Left ventricle myocardium inferior (tissue), 1 donor: ENCODE measurements around the gene CTRB1. TPM values are rescaled to one million over a fixed set of nuclear protein-coding genes. Genes with fewer than 3 reads are reported as not detected.
"Not testable (repeated sequence)": the region's sequence is repeated elsewhere in the genome, so short reads cannot be mapped to it uniquely, and the experiment has no call there.

Experiments
- DNase-seq: peaks from one replicate; pipeline ENCODE4 v3.0.0-alpha.2; 2020
- H3K27ac ChIP-seq: fragments of 200-600 bp; replicated peaks from 2 replicates; pipeline ENCODE4 v1.8.0; 2021
- H3K27me3 ChIP-seq: fragments of 200-600 bp; 2 replicates; pipeline ENCODE4 v1.8.0; 2021; ENCODE audit warnings: low read depth
- H3K36me3 ChIP-seq: fragments of 200-600 bp; 2 replicates; pipeline ENCODE4 v1.8.0; 2021
- H3K4me1 ChIP-seq: fragments of 200-600 bp; 2 replicates; pipeline ENCODE4 v1.8.0; 2021
- H3K4me3 ChIP-seq: fragments of 200-600 bp; 2 replicates; pipeline ENCODE4 v1.8.0; 2021; ENCODE audit warnings: mild to moderate bottlenecking, moderate library complexity
- H3K9me3 ChIP-seq: fragments of 200-600 bp; replicated peaks from 2 replicates; pipeline ENCODE4 v1.8.0; 2021
- CTCF ChIP-seq: fragments of 200-600 bp; IDR thresholded peaks from 2 replicates; pipeline ENCODE4 v1.8.0; 2021; ENCODE audit warnings: antibody characterized with exemption, mild to moderate bottlenecking, borderline replicate concordance
- intact Hi-C: fragments of 100-400 bp; cut with micrococcal nuclease; formaldehyde crosslinking; loops from one replicate; pipeline ENCODE4 v1.11.0; 2022
- total RNA-seq: library from RNA; stranded (reverse); fragmentation: NEBNext Ultra II Directional; extraction: Animal tissue kit (Norgen Biotek cat#: 25700); gene quantifications from one replicate; pipeline ENCODE4 v1.2.1, GENCODE V29; 2021
- donor health status: DM: no; HTN: yes; CAD: no; lungs with severe emphysema.

The CTRB1 gene
- total RNA-seq, 1 donor from 2014 or later = not detected

DNA sequence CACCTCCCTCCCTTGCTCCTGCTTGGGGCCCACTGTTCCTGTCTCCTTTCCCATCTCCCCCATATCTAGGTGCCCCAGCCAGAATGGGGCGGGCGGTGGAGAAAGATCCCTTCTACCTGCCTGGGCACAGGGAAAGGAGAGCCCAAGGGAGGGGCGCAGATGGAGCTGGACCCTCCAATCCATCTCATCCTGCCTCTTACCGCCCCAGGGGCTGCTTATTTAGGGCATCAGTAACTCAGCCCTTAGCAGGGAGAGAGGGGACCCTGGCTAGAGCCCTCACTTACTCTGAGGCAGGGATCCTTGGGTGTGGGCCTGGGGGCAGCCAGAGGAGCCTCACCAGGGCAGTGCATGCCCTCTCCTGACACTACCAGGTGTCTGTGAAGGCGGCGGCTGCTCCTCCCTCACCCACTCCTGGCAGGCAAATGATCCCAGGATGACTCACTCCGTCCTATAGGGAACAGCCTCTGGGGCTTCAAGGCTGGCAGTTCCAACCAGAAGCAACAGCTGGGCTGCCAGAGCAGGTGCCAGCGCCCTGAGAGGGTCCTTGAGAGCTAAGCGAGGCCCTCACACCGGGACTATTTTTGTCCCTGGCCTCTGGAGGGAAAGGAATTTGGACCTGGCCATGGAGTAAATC is 49.0 kb downstream of the CTRB1 start:
- no peaks in the 10 kb centered on the region for H3K36me3 ChIP-seq
- H3K9me3 ChIP-seq = no peaks in the 10 kb centered on the region
- TF ChIP-seq CTCF = no peak
- H3K27me3 ChIP-seq = no peaks in the 10 kb centered on the region
- peak; percentile 82 for DNase-seq
- no peak overlapping the region for H3K4me3 ChIP-seq
- H3K27ac ChIP-seq = peak overlapping the region; percentile 81
- peaks cover 67% of the 10 kb centered on the region for H3K4me1 ChIP-seq
- intact Hi-C loops = no loop called here

DNA sequence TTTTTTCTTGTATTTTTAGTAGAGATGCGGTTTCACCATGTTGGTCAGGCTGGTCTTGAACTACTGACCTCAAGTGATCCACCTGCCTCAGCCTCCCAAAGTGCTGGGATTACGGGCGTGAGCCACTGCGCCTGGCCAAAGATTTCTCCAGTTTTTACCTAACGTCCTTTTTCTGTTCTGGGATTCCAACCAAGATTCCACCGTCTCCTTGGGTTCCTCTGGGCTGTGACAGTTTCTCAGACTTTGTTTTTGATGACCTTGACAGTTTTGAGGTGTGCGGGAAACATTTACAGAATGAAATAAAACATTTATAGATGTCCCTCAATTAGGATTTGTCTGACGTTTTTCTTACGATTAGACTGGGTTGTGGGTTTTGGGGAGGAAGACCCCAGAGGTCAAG is 50.6 kb downstream of the CTRB1 start:
- H3K36me3 ChIP-seq, H3K9me3 ChIP-seq, DNase-seq, intact Hi-C loops, H3K27ac ChIP-seq, H3K27me3 ChIP-seq, H3K4me3 ChIP-seq: not testable (repeated sequence)
- peaks cover 51% of the 10 kb centered on the region for H3K4me1 ChIP-seq

- H3K9me3 ChIP-seq = no peaks in the 10 kb centered on the region
- H3K36me3 ChIP-seq = no peaks in the 10 kb centered on the region
- peaks cover 31% of the 10 kb centered on the region for H3K4me1 ChIP-seq
- H3K27me3 ChIP-seq = no peaks in the 10 kb centered on the region
- intact Hi-C loops = no loop called here
- TF ChIP-seq CTCF = no peak
- no peak for DNase-seq
- peak overlapping the region; percentile 6 for H3K27ac ChIP-seq
- H3K4me3 ChIP-seq = no peak overlapping the region
These were observed 52.8 kb downstream of the CTRB1 start for GRCh38 chr16:75271441-75272096.

DNA sequence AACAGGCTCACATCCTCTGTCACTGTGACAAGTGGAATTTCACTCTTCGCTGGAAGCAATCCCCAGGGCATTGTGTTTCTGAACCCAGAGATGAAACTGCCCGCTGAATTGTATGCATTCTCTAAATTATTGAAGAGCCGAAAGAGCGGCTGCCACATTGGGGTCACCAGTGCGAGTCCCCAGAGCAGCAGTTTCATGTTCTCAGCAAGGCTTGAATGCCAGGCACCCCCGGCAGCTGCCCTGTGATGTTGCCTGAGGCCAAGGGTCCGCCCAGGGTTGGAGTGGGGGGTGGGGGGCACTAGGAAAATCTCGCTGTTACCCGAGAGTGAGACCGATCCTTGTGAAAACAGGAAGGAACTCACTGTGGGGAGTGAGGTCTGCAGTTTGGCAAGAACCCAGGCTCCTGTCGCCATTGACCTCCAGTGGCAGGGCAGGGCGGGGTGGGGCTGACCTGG is 53.3 kb downstream of the CTRB1 start:
- peaks cover 26% of the 10 kb centered on the region for H3K4me1 ChIP-seq
- intact Hi-C loops = no loop called here
- H3K4me3 ChIP-seq = no peak overlapping the region
- DNase-seq = no peak
- no peaks in the 10 kb centered on the region for H3K27me3 ChIP-seq
- no peaks in the 10 kb centered on the region for H3K9me3 ChIP-seq
- TF ChIP-seq CTCF = no peak
- peak overlapping the region; percentile 6 for H3K27ac ChIP-seq
- no peaks in the 10 kb centered on the region for H3K36me3 ChIP-seq

DNA sequence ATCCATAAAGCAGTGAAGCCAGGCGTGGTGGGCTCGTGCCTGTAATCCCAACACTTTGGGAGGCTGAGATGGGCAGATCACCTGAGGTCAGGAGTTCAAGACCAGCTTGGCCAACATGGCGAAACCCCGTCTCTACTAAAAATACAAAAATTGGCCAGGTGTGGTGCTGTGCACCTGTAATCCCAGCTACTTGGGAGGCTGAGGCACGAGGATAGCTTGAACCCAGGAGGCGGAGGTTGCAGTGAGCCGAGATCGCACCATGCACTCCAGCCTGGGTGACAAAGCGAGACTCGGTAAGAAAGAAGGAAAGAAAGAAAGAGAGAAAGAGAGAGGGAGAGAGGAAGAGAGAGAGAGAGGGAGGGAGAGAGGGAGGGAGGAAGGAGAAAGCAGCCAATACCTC is 53.8 kb downstream of the CTRB1 start:
- H3K27me3 ChIP-seq, intact Hi-C loops, H3K4me3 ChIP-seq, H3K27ac ChIP-seq, H3K36me3 ChIP-seq, DNase-seq, H3K9me3 ChIP-seq: not testable (repeated sequence)
- peaks cover 21% of the 10 kb centered on the region for H3K4me1 ChIP-seq

DNA sequence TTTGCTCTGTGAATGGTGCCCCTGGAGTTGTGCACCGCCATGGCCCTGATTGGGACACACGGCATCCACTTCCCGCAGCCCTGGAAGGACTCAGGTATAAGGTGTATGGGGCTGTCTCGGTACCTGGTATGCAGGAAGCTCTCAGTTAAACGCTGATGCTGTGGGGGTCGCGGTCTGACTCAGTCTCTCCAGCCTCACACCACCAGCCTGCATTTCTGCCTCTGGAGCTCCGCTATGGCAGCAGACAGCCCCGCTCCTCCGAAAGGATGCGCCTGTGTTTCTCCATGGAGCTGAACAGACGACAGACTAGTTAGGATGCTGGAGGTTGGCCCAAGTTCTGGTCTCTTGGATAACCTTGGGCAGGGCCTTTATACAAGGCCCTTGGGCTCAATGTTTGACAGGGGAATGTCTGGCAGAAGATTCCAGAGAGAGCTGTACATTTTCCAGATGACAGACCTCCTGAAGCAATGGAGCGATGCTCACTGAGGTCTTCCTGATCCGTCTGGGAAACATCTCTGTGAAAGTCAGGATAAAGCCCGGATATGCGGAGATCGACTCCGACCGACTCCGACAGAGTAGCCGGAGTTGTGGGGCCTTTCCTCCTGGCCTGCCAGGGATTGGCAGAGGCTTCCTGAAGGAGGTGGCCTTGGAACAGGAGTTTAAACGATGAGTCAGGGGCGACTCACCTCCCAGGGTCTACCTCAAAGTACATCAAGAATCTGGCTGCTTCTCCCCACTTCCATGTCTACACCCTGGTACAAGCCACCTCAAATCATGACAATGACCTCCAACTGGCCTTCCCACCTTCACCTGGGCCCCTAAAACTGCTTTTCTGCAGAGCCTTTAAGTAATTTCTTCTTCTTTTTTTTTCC is 54.5 kb downstream of the CTRB1 start:
- Histone ChIP-seq H3K36me3 (no peaks in the 10 kb centered on the region), H3K27me3 (no peaks in the 10 kb centered on the region), H3K4me3 (no peak overlapping the region), H3K9me3 (no peaks in the 10 kb centered on the region), H3K27ac (no peak overlapping the region), H3K4me1 (peaks cover 14% of the 10 kb centered on the region)
- no peak for DNase-seq
- intact Hi-C loops = no loop called here
- no peak for TF ChIP-seq CTCF

Other genes with a start within 250 kb of the CTRB1 start
- gene WDR59, start 233.9 kb upstream of the CTRB1 start, total RNA-seq = 52.5 TPM
- 22.3 TPM for gene ZNRF1, start 220.0 kb upstream of the CTRB1 start, total RNA-seq
- 97.9 TPM for gene LDHD, start 102.2 kb upstream of the CTRB1 start, total RNA-seq
- 6.7 TPM for gene ZFP1, start 70.5 kb upstream of the CTRB1 start, total RNA-seq
- gene CTRB2, start 11.8 kb upstream of the CTRB1 start, total RNA-seq = not detected
- gene BCAR1, start 32.6 kb downstream of the CTRB1 start, total RNA-seq = 82.8 TPM
- 24.9 TPM for gene CFDP1, start 214.5 kb downstream of the CTRB1 start, total RNA-seq
- 10.3 TPM for gene TMEM170A, start 245.7 kb downstream of the CTRB1 start, total RNA-seq